Right lobe of liver (tissue), 4 donors: Measurements from ENCODE around the gene ZNF304.

Experiments used
- POLR2A ChIP-seq: fragments of 450-650 bp; IDR thresholded peaks from one replicate; pipeline ENCODE4 v1.6.1; 2017; ENCODE audit warnings: antibody characterized with exemption, mild to moderate bottlenecking
- TF ChIP-seq, protein P1 (sequence below), 4 donors: fragments of 200-600 bp in 3 of 4; fragments of 450-650 bp in 1 of 4; IDR thresholded peaks; one replicate each; pipeline versions ENCODE4 v1.5.1 to v1.8.0; 2016 to 2022; ENCODE audit warnings: antibody characterized with exemption in 4 of 4, mild to moderate bottlenecking in 2 of 4
- donor health status: DM: no; HTN: no; CAD: no.
- donor health status: DM: no; HTN: no; CAD: no.
- donor health status: DM: no; HTN: yes; CAD: no.

- TF ChIP-seq, protein P1, sequence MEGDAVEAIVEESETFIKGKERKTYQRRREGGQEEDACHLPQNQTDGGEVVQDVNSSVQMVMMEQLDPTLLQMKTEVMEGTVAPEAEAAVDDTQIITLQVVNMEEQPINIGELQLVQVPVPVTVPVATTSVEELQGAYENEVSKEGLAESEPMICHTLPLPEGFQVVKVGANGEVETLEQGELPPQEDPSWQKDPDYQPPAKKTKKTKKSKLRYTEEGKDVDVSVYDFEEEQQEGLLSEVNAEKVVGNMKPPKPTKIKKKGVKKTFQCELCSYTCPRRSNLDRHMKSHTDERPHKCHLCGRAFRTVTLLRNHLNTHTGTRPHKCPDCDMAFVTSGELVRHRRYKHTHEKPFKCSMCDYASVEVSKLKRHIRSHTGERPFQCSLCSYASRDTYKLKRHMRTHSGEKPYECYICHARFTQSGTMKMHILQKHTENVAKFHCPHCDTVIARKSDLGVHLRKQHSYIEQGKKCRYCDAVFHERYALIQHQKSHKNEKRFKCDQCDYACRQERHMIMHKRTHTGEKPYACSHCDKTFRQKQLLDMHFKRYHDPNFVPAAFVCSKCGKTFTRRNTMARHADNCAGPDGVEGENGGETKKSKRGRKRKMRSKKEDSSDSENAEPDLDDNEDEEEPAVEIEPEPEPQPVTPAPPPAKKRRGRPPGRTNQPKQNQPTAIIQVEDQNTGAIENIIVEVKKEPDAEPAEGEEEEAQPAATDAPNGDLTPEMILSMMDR (IDR thresholded peaks at IDR 0.05): no peak
- no peak for TF ChIP-seq POLR2A
Measured at GRCh38 chr19:57395710-57396109, 44.6 kb downstream of the ZNF304 start.
